Measurements from ENCODE around the gene CRTC2.

DNA sequence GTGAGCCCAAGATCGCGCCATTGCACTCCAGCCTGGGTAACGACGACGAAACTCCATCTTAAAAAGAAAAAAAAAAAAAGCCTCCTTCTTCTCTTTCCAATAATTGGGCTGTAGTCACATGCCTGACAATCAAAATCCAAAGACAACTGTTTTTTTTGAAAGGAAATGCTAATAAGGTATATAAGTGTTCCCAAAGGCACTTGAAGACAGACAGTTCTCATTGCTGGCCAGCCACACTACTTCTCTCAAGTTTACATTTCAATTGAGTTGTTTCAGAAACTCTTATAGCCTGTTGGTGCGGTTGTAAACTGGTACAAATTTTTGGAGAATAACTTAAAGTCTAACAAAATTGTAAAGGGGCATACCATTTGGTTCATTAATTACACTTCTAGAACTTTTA, 58.9 kb downstream of the CRTC2 start:
- TF ChIP-seq, protein P1, sequence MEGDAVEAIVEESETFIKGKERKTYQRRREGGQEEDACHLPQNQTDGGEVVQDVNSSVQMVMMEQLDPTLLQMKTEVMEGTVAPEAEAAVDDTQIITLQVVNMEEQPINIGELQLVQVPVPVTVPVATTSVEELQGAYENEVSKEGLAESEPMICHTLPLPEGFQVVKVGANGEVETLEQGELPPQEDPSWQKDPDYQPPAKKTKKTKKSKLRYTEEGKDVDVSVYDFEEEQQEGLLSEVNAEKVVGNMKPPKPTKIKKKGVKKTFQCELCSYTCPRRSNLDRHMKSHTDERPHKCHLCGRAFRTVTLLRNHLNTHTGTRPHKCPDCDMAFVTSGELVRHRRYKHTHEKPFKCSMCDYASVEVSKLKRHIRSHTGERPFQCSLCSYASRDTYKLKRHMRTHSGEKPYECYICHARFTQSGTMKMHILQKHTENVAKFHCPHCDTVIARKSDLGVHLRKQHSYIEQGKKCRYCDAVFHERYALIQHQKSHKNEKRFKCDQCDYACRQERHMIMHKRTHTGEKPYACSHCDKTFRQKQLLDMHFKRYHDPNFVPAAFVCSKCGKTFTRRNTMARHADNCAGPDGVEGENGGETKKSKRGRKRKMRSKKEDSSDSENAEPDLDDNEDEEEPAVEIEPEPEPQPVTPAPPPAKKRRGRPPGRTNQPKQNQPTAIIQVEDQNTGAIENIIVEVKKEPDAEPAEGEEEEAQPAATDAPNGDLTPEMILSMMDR (IDR thresholded peaks at IDR 0.05; ENCODE audit: insufficient read depth, low read depth, low read length), result no peak
- TF ChIP-seq EZH2 (IDR thresholded peaks at IDR 0.05; ENCODE audit: insufficient read depth, low read length), result no peak

All from astrocyte (in vitro differentiated cells and primary cell).